SK-N-MC (cell line): ENCODE results near the gene UGT2A2.

ENCODE experiments used
- DNase-seq: peaks from one replicate; pipeline ENCODE4 v3.0.0-alpha.2; 2011; ENCODE audit warnings: low read depth, low spot score
- H3K27ac ChIP-seq: fragments of 200-600 bp; sonication (generic); 2 replicates; pipeline ENCODE4 v1.5.1; 2016; ENCODE audit warnings: mixed run types
- H3K36me3 ChIP-seq: fragments of 200-600 bp; sonication (generic); 2 replicates; pipeline ENCODE4 v1.6.1; 2017; ENCODE audit warnings: antibody characterized with exemption, low read length, mixed read lengths; ENCODE audit not compliant: insufficient read depth
- H3K4me3 ChIP-seq: fragments of 200-600 bp; sonication (generic); 2 replicates; pipeline ENCODE4 v1.5.1; 2016
- H3K9ac ChIP-seq: fragments of 200-600 bp; sonication (generic); 2 replicates; pipeline ENCODE4 v1.8.0; 2017; ENCODE audit warnings: mixed run types, mixed read lengths; ENCODE audit not compliant: insufficient read length
- H3K9me3 ChIP-seq: fragments of 200-600 bp; sonication (generic); 2 replicates; pipeline ENCODE4 v1.6.1; 2017; ENCODE audit warnings: low read depth, mild to moderate bottlenecking, antibody characterized with exemption, low read length, moderate library complexity, mixed read lengths
- EZH2 ChIP-seq: fragments of 200-600 bp; sonication (generic); IDR thresholded peaks from one replicate; pipeline ENCODE4 v1.6.1; 2017; ENCODE audit warnings: antibody characterized with exemption
- FOXP2 ChIP-seq: optimal IDR thresholded peaks from 2 replicates; pipeline ENCODE3; 2011; ENCODE audit warnings: mild to moderate bottlenecking, moderate library complexity; ENCODE audit not compliant: insufficient read depth; ENCODE audit errors: extremely low read length, control extremely low read depth
- POLR2AphosphoS5 ChIP-seq: IDR thresholded peaks from 2 replicates; pipeline ENCODE4 v1.6.1; 2012; ENCODE audit warnings: mild to moderate bottlenecking, low read depth, low read length, borderline replicate concordance

The UGT2A2 gene

DNA sequence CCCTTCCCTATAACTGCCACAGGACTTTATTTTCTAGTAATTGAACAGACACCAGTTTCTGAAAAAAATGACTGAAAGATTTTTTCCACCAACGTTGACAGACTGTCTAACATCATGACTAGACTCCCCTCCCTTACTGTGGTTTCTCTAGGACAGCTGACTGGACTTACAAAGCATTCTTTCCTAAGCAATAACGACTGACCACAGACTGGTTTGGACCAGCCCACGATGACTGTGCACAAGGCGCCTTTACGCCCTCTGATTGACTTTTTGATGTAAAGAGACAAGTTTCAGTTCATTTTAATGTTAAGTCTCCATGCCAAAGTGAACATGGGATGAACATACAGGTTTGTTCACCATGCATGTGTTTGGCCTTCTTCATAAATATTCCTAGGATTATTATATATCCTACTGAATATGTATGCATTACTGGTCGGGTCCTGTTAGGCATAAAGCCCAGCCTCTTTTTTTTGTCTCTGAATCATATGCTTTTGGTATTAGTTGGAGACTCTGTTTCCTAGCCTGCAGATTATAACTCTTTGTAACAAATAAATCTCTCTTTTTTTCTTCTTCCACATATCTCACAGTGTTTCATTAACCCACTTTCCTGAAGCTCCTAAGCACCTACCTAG lies 93.2 kb downstream of the UGT2A2 start:
- no peaks in the 10 kb centered on the region for H3K36me3 ChIP-seq
- TF ChIP-seq POLR2AphosphoS5 (no peak), FOXP2 (no peak), EZH2 (no peak)
- H3K9ac ChIP-seq, result no peak overlapping the region
- no peak for DNase-seq
- no peaks in the 10 kb centered on the region for H3K9me3 ChIP-seq
- no peak overlapping the region for H3K27ac ChIP-seq
- no peak overlapping the region for H3K4me3 ChIP-seq
